Skeletal muscle cell (primary cell): ENCODE measurements around the gene SORCS1.

ENCODE experiments used
- DNase-seq: peaks from one replicate; pipeline ENCODE4 v3.0.0-alpha.2; 2010; ENCODE audit warnings: low read depth
- H3K4me3 ChIP-seq: 2 replicates; pipeline ENCODE4 v1.5.1; 2011; ENCODE audit warnings: low read depth, mild to moderate bottlenecking, control low read depth, low read length, moderate library complexity

SORCS1 gene

GRCh38 chr10:106593876-106594275 lies 570.6 kb downstream of the SORCS1 start:
- no peak for DNase-seq
- H3K4me3 ChIP-seq: no peak overlapping the region

GRCh38 chr10:106592396-106592795 lies 572.1 kb downstream of the SORCS1 start:
- no peak overlapping the region for H3K4me3 ChIP-seq
- DNase-seq: no peak

GRCh38 chr10:106582291-106582690 lies 582.2 kb downstream of the SORCS1 start:
- H3K4me3 ChIP-seq: no peak overlapping the region

GRCh38 chr10:106577756-106578155 lies 586.8 kb downstream of the SORCS1 start:
- H3K4me3 ChIP-seq: no peak overlapping the region
- no peak for DNase-seq

More at GRCh38 chr10:106582291-106582690, 582.2 kb downstream of the SORCS1 start:
- no peak for DNase-seq

- peak; percentile 26 for DNase-seq
- H3K4me3 ChIP-seq: no peak overlapping the region
Observed at GRCh38 chr10:106577266-106577665, 587.2 kb downstream of the SORCS1 start.

- DNase-seq: no peak
- H3K4me3 ChIP-seq: no peak overlapping the region
Observed at GRCh38 chr10:106576534-106576933, 588.0 kb downstream of the SORCS1 start.

- DNase-seq: peak; percentile 78
- H3K4me3 ChIP-seq: no peak overlapping the region
Observed at GRCh38 chr10:106573106-106573505, 591.4 kb downstream of the SORCS1 start.

- peak; percentile 54 for DNase-seq
- no peak overlapping the region for H3K4me3 ChIP-seq
Observed at GRCh38 chr10:106571192-106571946, 593.1 kb downstream of the SORCS1 start.

- H3K4me3 ChIP-seq: no peak overlapping the region
- no peak for DNase-seq
Observed at GRCh38 chr10:106570268-106570667, 594.2 kb downstream of the SORCS1 start.

- no peak for DNase-seq
- no peak overlapping the region for H3K4me3 ChIP-seq
Observed at GRCh38 chr10:106567629-106568028, 596.9 kb downstream of the SORCS1 start.

GRCh38 chr10:106566873-106567272 lies 597.6 kb downstream of the SORCS1 start:
- no peak overlapping the region for H3K4me3 ChIP-seq
- DNase-seq: no peak

- H3K4me3 ChIP-seq: no peak overlapping the region
- peak; percentile 54 for DNase-seq
Observed at GRCh38 chr10:106565546-106565945, 599.0 kb downstream of the SORCS1 start.

- no peak overlapping the region for H3K4me3 ChIP-seq
- no peak for DNase-seq
Observed at GRCh38 chr10:106563384-106563783, 601.1 kb downstream of the SORCS1 start.

- peak; percentile 95 for DNase-seq
- no peak overlapping the region for H3K4me3 ChIP-seq
Observed at GRCh38 chr10:106560925-106561640, 603.4 kb downstream of the SORCS1 start.

- DNase-seq: peak; percentile 99
- no peak overlapping the region for H3K4me3 ChIP-seq
Observed at GRCh38 chr10:106559442-106559841, 605.1 kb downstream of the SORCS1 start.

- DNase-seq: peak; percentile 69
- no peak overlapping the region for H3K4me3 ChIP-seq
Observed at GRCh38 chr10:106557951-106558733, 606.4 kb downstream of the SORCS1 start.

GRCh38 chr10:106557053-106557452 lies 607.5 kb downstream of the SORCS1 start:
- DNase-seq: peak; percentile 31
- H3K4me3 ChIP-seq: no peak overlapping the region

- DNase-seq: no peak
Observed at GRCh38 chr10:106555599-106555998, 608.9 kb downstream of the SORCS1 start.

GRCh38 chr10:106551501-106552062 lies 612.9 kb downstream of the SORCS1 start:
- no peak overlapping the region for H3K4me3 ChIP-seq
- peak; percentile 23 for DNase-seq

More at GRCh38 chr10:106555599-106555998, 608.9 kb downstream of the SORCS1 start:
- H3K4me3 ChIP-seq: no peak overlapping the region

- H3K4me3 ChIP-seq: no peak overlapping the region
- no peak for DNase-seq
Observed at GRCh38 chr10:106548832-106549231, 615.7 kb downstream of the SORCS1 start.
